Activated CD4-positive, alpha-beta memory T cell treated with anti-CD3 and anti-CD28 coated beads, Interleukin-2, amount 10 ng/mL, durations not matched to agents 7 days and 5 days (primary cell): ENCODE data around the gene RPL27A. TPM values are rescaled to one million over a fixed set of nuclear protein-coding genes. Genes with fewer than 3 reads are reported as not detected.

Source experiments
- CTCF ChIA-PET: fragments of 350-600 bp; sonication (Branson Sonifier 250); formaldehyde crosslinking; loops from one replicate; lab custom pipeline; 2021; ENCODE audit warnings: antibody characterized with exemption, inconsistent platforms; lab: Charles Lee
- POLR2A ChIA-PET: fragments of 350-600 bp; sonication (Branson Sonifier 250); formaldehyde crosslinking; loops from one replicate; lab custom pipeline; 2021; ENCODE audit warnings: antibody characterized with exemption; lab: Charles Lee
- DNase-seq: peaks from one replicate; pipeline ENCODE4 v3.0.0-alpha.2; 2020
- H3K27ac Mint-ChIP-seq: one replicate; pipeline ENCODE4 v1.8.0; 2021; ENCODE audit warnings: mild to moderate bottlenecking, mixed read lengths
- H3K27me3 Mint-ChIP-seq: one replicate; pipeline ENCODE4 v1.8.0; 2021; ENCODE audit warnings: mixed read lengths
- H3K36me3 Mint-ChIP-seq: one replicate; pipeline ENCODE4 v1.8.0; 2021; ENCODE audit warnings: low read depth, mixed read lengths
- H3K4me1 Mint-ChIP-seq: one replicate; pipeline ENCODE4 v1.8.0; 2021; ENCODE audit warnings: mixed read lengths
- H3K4me3 Mint-ChIP-seq: one replicate; pipeline ENCODE4 v1.8.0; 2021; ENCODE audit warnings: mild to moderate bottlenecking, mixed read lengths
- H3K9me3 Mint-ChIP-seq: one replicate; pipeline ENCODE4 v1.8.0; 2021; ENCODE audit warnings: mixed read lengths
- total RNA-seq, 2 experiments: library from RNA; stranded (reverse); gene quantifications; one replicate each; pipeline ENCODE4 v1.2.3, GENCODE V29; 2021

The RPL27A gene
- total RNA-seq, 2 experiments from 2014 or later, result 817 to 856 TPM

- Mint-ChIP-seq H3K27ac (no peak overlapping the region), H3K4me1 (peaks cover 42% of the 10 kb centered on the region), H3K27me3 (no peaks in the 10 kb centered on the region), H3K36me3 (peaks cover 33% of the 10 kb centered on the region), H3K9me3 (no peaks in the 10 kb centered on the region), H3K4me3 (no peak overlapping the region)
- ChIA-PET POLR2A (interaction anchor here (0.9 to 3.2 kb wide), 2 partner anchors 10 to 12 kb away, joined by 3 to 12 read pairs; partner anchors contain the start of genes RPL27A and TRIM66), CTCF (no interaction called here)
- DNase-seq, result no peak
Measured at GRCh38 chr11:8693010-8693551, 10.5 kb downstream of the RPL27A start.

- ChIA-PET CTCF (no interaction called here), POLR2A (interaction anchor here (0.9 to 3.2 kb wide), 2 partner anchors 11 to 13 kb away, joined by 3 to 12 read pairs; partner anchors contain the start of genes RPL27A and TRIM66)
- H3K4me1 Mint-ChIP-seq, result peaks cover 37% of the 10 kb centered on the region
- no peaks in the 10 kb centered on the region for H3K27me3 Mint-ChIP-seq
- H3K4me3 Mint-ChIP-seq, result no peak overlapping the region
- H3K9me3 Mint-ChIP-seq, result no peaks in the 10 kb centered on the region
- no peak overlapping the region for H3K27ac Mint-ChIP-seq
- no peak for DNase-seq
- H3K36me3 Mint-ChIP-seq, result peaks cover 28% of the 10 kb centered on the region
Measured at GRCh38 chr11:8693555-8693954, 11.0 kb downstream of the RPL27A start.

GRCh38 chr11:8694137-8694536 lies 11.5 kb downstream of the RPL27A start:
- CTCF ChIA-PET, result no interaction called here
- H3K27ac Mint-ChIP-seq, result no peak overlapping the region
- peaks cover 34% of the 10 kb centered on the region for H3K4me1 Mint-ChIP-seq
- H3K36me3 Mint-ChIP-seq, result peaks cover 22% of the 10 kb centered on the region
- POLR2A ChIA-PET, result interaction anchor here (0.9 to 3.2 kb wide), 2 partner anchors 11 to 13 kb away, joined by 3 to 12 read pairs; partner anchors contain the start of genes RPL27A and TRIM66
- DNase-seq, result no peak
- H3K27me3 Mint-ChIP-seq, result no peaks in the 10 kb centered on the region
- H3K4me3 Mint-ChIP-seq, result no peak overlapping the region
- H3K9me3 Mint-ChIP-seq, result no peaks in the 10 kb centered on the region

GRCh38 chr11:8697054-8697453 lies 14.5 kb downstream of the RPL27A start:
- POLR2A ChIA-PET, result interaction anchor here (5.5 kb wide), 1 partner anchor 14 kb away, joined by 34 read pairs; the partner anchor contains the start of genes RPL27A and TRIM66

GRCh38 chr11:8698379-8698851 lies 15.8 kb downstream of the RPL27A start:
- ChIA-PET POLR2A (interaction anchor here (1.3 to 5.5 kb wide), 3 partner anchors 9 to 16 kb away, joined by 3 to 34 read pairs (median 12); partner anchors contain the start of genes RPL27A and TRIM66), CTCF (no interaction called here)
- no peaks in the 10 kb centered on the region for H3K27me3 Mint-ChIP-seq

More at GRCh38 chr11:8697054-8697453, 14.5 kb downstream of the RPL27A start:
- Mint-ChIP-seq H3K4me3 (no peak overlapping the region), H3K27ac (no peak overlapping the region), H3K36me3 (peaks cover 12% of the 10 kb centered on the region), H3K9me3 (no peaks in the 10 kb centered on the region), H3K4me1 (peaks cover 18% of the 10 kb centered on the region), H3K27me3 (no peaks in the 10 kb centered on the region)
- no peak for DNase-seq
- CTCF ChIA-PET, result no interaction called here

GRCh38 chr11:8698917-8699441 lies 16.4 kb downstream of the RPL27A start:
- Mint-ChIP-seq H3K4me3 (no peak overlapping the region), H3K27ac (no peak overlapping the region), H3K4me1 (peaks cover 10% of the 10 kb centered on the region), H3K36me3 (peaks cover 12% of the 10 kb centered on the region), H3K27me3 (no peaks in the 10 kb centered on the region), H3K9me3 (no peaks in the 10 kb centered on the region)
- DNase-seq, result no peak
- ChIA-PET CTCF (no interaction called here), POLR2A (interaction anchor here (1.3 to 5.5 kb wide), 3 partner anchors 10 to 16 kb away, joined by 3 to 34 read pairs (median 12); partner anchors contain the start of genes RPL27A and TRIM66)

More at GRCh38 chr11:8698379-8698851, 15.8 kb downstream of the RPL27A start:
- Mint-ChIP-seq H3K9me3 (no peaks in the 10 kb centered on the region), H3K4me1 (peaks cover 14% of the 10 kb centered on the region), H3K36me3 (peaks cover 12% of the 10 kb centered on the region), H3K27ac (no peak overlapping the region), H3K4me3 (no peak overlapping the region)
- DNase-seq, result no peak

- POLR2A ChIA-PET, result interaction anchor here (0.7 to 5.5 kb wide), 5 partner anchors 11 to 264 kb away, joined by 3 to 34 read pairs (median 3); partner anchors contain the start of genes RPL27A, TMEM9B and TRIM66
- no peaks in the 10 kb centered on the region for H3K9me3 Mint-ChIP-seq
- peaks cover 4% of the 10 kb centered on the region for H3K4me1 Mint-ChIP-seq
- no peak for DNase-seq
- H3K27ac Mint-ChIP-seq, result no peak overlapping the region
- peaks cover 9% of the 10 kb centered on the region for H3K36me3 Mint-ChIP-seq
- no peak overlapping the region for H3K4me3 Mint-ChIP-seq
- CTCF ChIA-PET, result no interaction called here
- no peaks in the 10 kb centered on the region for H3K27me3 Mint-ChIP-seq
Measured at GRCh38 chr11:8699903-8700302, 17.3 kb downstream of the RPL27A start.

- H3K27me3 Mint-ChIP-seq, result no peaks in the 10 kb centered on the region
- H3K4me3 Mint-ChIP-seq, result no peak overlapping the region
- H3K9me3 Mint-ChIP-seq, result no peaks in the 10 kb centered on the region
- no peaks in the 10 kb centered on the region for H3K36me3 Mint-ChIP-seq
- ChIA-PET POLR2A (interaction anchor here (1.1 to 1.3 kb wide), 2 partner anchors 12 to 14 kb away, joined by 3 read pairs; no protein-coding TSS in a partner anchor), CTCF (no interaction called here)
- H3K27ac Mint-ChIP-seq, result no peak overlapping the region
- peaks cover 5% of the 10 kb centered on the region for H3K4me1 Mint-ChIP-seq
- DNase-seq, result no peak
Measured at GRCh38 chr11:8701891-8702597, 19.5 kb downstream of the RPL27A start.

- no peaks in the 10 kb centered on the region for H3K9me3 Mint-ChIP-seq
- DNase-seq, result no peak
- H3K27ac Mint-ChIP-seq, result no peak overlapping the region
- H3K4me1 Mint-ChIP-seq, result peaks cover 5% of the 10 kb centered on the region
- ChIA-PET POLR2A (no interaction called here), CTCF (no interaction called here)
- H3K27me3 Mint-ChIP-seq, result no peaks in the 10 kb centered on the region
- H3K36me3 Mint-ChIP-seq, result no peaks in the 10 kb centered on the region
- H3K4me3 Mint-ChIP-seq, result no peak overlapping the region
Measured at GRCh38 chr11:8702598-8702915, 20.0 kb downstream of the RPL27A start.

GRCh38 chr11:8704136-8704535 lies 21.5 kb downstream of the RPL27A start:
- Mint-ChIP-seq H3K4me1 (peaks cover 5% of the 10 kb centered on the region), H3K4me3 (no peak overlapping the region), H3K27ac (no peak overlapping the region), H3K36me3 (no peaks in the 10 kb centered on the region), H3K9me3 (no peaks in the 10 kb centered on the region), H3K27me3 (no peaks in the 10 kb centered on the region)
- POLR2A ChIA-PET, result no interaction called here
- CTCF ChIA-PET, result interaction anchor here (0.6 kb wide), 1 partner anchor 609 kb away, joined by 3 read pairs; no protein-coding TSS in a partner anchor
- DNase-seq, result no peak

- peaks cover 5% of the 10 kb centered on the region for H3K4me1 Mint-ChIP-seq
- CTCF ChIA-PET, result no interaction called here
- no peak for DNase-seq
- no peaks in the 10 kb centered on the region for H3K9me3 Mint-ChIP-seq
- H3K36me3 Mint-ChIP-seq, result no peaks in the 10 kb centered on the region
- POLR2A ChIA-PET, result no interaction called here
- H3K4me3 Mint-ChIP-seq, result no peak overlapping the region
- no peak overlapping the region for H3K27ac Mint-ChIP-seq
- H3K27me3 Mint-ChIP-seq, result no peaks in the 10 kb centered on the region
Measured at GRCh38 chr11:8705146-8705545, 22.6 kb downstream of the RPL27A start.

- DNase-seq, result no peak
- Mint-ChIP-seq H3K4me1 (peaks cover 5% of the 10 kb centered on the region), H3K27me3 (no peaks in the 10 kb centered on the region), H3K27ac (no peak overlapping the region), H3K36me3 (no peaks in the 10 kb centered on the region), H3K9me3 (no peaks in the 10 kb centered on the region), H3K4me3 (no peak overlapping the region)
- ChIA-PET CTCF (no interaction called here), POLR2A (no interaction called here)
Measured at GRCh38 chr11:8706673-8707432, 24.3 kb downstream of the RPL27A start.
